Stimulated activated CD4-positive, alpha-beta T cell treated with anti-CD3 and anti-CD28 coated beads, Interleukin-4, amount 100 ng/mL, for 1 hour (primary cell): ENCODE data around the gene ALG3.

Experiments
- DNase-seq: peaks from one replicate; pipeline ENCODE4 v3.0.0-alpha.2; 2020

ALG3 gene

DNA sequence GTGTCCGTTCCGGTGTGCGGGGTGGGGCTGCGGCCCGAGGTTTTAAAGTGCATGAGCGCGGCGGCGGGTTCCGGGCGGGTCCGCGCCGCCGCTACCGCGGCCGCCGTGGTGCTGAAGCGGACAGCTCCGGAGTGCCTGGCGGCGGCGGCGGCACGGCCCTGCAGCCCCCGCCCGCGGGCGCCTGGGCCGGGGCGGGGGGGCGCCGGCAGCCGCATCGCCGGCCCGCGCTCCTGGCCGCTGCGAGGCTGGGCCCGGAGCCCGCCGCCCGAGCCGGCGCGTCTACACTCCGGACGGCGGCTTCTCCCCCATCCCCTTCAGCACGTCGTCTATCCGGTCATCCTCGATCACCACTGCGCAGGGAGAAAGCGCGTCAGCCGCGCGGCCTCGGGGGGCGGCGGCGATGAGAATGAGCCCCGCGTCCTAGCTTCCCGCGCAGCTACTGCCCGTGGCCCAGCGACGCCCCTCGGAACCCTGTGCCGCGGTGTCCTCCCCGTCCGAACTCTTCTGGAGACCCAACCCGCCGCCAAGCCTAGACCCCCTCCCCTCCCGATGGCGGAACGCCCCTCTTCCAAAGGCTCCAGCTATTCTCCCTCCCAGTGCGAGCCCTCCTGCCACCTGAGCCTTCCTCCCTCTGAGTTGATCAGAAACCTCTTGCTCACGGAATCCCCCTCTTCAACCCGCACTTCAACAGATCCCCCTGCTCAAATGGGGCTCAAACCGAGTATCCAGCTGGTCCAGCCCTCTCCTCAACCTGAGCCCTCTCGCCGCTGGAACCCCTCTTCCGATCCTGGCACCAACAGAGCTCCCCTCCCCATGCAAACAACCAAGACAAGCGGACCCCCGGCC, 11.3 kb upstream of the ALG3 start:
- DNase-seq, result peak; percentile 53

GRCh38 chr3:184259396-184259877, 10.7 kb upstream of the ALG3 start:
- DNase-seq, result no peak

- no peak for DNase-seq
These were observed 10.2 kb upstream of the ALG3 start for GRCh38 chr3:184258926-184259325.

DNA sequence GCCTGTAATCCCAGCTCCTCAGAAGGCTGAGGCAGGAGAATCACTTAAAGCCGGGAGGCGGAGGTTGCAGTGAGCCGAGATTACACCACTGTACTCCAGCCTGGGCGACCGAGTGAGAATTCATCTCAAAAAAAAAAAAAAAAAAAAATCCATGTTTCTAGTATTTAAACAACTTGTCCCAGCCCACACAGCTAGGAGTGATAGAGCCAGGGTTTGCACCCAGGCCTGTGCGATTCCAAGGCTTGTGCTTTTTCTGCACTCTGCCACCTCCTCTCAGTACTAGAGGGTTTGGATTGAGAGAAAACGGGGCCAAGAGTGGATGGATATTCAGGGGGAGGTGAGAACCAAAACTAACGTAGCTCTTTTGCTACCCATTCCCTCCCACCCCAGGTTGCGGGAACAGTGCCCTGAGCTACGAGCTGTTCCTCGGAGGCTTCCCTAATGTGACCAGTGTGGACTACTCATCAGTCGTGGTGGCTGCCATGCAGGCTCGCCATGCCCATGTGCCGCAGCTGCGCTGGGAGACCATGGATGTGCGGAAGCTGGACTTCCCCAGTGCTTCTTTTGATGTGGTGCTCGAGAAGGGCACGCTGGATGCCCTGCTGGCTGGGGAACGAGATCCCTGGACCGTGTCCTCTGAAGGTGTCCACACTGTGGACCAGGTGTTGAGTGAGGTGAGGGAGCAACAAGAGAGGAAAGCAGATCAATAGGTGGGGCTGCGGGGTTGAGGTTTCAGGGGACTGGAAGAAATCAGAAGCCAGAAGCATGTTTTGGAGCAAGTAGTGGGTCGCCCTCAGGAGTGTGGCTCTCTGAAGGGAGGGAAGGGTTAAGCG, 8.5 kb upstream of the ALG3 start:
- DNase-seq, result no peak

- DNase-seq, result peak; percentile 24
These were observed 6.7 kb upstream of the ALG3 start for GRCh38 chr3:184255291-184256039.

DNA sequence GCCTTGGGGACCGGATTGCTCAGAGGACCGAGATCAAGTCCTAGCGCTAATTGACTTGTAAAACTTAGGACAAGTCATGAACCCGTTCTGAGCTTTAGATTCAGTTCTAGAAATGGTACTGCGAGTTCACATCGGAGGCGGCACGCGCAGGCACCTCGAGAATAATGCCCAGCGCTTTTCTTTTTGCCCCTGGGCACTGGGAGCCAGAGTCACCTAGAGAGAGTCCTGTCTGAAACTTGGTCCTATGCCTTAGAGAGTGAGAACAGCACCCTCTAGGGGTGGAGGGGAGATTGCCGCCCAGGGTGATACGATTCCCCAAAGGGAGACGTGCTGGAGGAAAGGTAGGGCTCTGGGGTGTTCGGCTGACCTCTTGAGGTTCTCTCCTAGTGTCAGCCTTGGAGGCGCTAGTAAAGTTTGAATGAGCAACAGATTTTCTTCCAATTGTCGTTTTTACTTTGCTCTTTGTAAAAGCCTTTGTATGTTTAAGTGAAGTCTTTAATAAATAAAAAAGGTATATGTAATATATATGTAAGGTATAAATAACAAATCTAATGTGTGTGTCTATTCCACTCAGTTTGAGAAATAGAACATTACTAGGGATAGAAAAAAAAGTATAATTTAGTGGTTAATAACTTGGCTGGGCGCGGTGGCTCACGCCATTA, 1.5 kb upstream of the ALG3 start:
- peak; percentile 87 for DNase-seq

DNA sequence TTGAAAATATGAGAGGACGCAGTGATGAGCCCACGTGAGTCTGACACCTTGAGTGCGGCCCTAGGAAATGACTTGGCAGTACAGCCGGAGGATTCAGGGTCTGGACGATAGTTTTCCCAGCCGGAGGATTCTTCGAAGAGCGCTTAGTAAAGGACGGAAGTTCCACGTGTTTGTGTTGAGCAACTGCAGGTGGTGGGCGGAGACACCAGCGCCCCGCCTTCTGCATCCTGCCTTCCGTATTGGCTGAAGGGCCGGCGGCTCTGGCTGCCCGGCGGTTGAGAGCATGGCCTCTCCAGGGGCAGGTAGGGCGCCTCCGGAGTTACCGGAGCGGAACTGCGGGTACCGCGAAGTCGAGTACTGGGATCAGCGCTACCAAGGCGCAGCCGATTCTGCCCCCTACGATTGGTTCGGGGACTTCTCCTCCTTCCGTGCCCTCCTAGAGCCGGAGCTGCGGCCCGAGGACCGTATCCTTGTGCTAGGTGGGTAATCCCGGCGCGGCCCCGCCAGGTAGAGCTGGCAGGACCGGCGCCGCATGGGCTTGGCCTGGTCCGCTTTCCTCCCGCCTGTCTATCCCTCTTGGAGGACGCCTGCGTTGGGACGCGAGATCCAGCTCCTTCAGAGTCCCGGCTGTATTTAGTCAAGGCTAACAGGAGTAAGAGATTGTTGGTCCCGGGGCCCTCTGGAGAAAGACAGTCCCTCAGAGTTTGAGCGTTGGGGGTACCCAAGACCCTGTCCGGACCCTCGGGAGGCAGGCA, 827 bp upstream of the ALG3 start, which contains the start of gene EEF1AKMT4:
Gene EEF1AKMT4 (plus strand): TSS at position 261 of the 755 bp plus-strand sequence. CDS start 23 bp downstream, at position 284.
- DNase-seq, result peak; percentile 95

- no peak for DNase-seq
These were observed 6.5 kb downstream of the ALG3 start for GRCh38 chr3:184242297-184242685.

GRCh38 chr3:184241447-184242296, 7.1 kb downstream of the ALG3 start:
- DNase-seq, result no peak

GRCh38 chr3:184241141-184241446, 7.7 kb downstream of the ALG3 start:
- no peak for DNase-seq

GRCh38 chr3:184240384-184241140, 8.2 kb downstream of the ALG3 start:
- no peak for DNase-seq

GRCh38 chr3:184239708-184240107, 9.1 kb downstream of the ALG3 start:
- no peak for DNase-seq

DNA sequence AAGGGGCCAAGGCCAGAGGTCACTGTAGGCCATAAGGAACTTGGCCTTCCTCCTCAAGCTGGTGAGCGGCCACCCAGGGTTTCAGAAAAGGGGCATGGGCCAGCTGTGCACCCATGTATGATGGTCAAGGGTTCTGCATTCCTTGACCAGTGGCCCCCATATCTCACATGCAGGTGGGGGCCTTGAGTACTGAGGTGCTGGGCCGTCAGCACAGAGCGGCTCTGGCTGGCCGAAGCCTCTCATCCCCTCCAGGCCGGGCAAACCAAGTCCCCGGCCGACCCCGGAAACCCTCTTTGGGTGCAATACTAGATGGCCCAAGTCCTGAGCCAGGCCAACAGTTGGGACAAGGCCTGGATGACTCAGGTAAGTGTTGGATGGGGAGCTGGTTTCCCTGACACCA, 9.5 kb downstream of the ALG3 start:
- DNase-seq, result no peak

DNA sequence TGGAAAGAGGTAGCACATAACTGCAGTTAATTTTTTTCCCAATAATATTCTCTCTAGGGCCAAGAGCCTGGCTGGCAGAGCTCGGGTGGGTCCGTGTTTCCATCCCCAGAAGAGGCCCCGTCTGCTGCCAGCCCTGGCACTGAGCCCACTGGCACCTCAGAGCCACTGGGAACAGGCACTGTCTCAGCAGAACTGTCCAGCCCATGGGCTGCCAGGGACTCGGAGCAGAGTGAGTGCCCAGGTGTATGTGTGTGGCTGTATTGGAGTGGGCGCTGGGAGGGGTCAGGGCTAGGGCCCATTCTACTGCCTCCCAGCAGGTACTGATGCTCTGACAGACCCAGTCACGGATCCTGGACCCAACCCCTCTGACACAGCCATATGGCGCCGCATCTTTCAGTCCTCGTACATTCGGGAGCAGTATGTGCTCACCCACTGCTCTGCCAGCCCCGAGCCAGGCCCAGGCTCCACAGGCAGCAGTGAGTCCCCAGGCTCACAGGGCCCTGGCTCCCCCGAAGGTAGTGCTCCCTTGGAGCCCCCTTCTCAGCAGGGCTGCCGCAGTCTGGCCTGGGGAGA, 10.4 kb downstream of the ALG3 start:
- no peak for DNase-seq

- DNase-seq, result no peak
These were observed 11.0 kb downstream of the ALG3 start for GRCh38 chr3:184237807-184238206.

DNA sequence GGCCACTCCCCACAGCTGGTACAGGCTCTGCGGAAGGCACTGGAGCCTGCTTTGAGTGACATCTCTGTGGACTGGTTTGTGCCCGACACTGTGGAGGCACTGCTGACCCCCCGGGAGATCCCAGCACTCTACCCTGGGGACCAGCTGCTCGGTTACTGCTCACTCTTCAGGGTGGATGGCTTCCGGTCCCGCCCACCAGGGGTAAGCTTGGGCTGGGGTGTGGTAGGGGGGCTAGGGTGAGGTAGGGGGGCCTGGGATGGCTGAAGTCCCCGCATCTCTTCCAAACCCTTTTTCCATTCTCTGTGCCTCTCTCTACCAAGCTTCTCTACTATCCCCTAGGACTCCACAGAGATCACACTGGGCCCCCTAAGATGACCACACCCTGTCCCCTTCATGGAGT, 11.6 kb downstream of the ALG3 start:
- no peak for DNase-seq

GRCh38 chr3:184236636-184237035, 12.1 kb downstream of the ALG3 start:
- DNase-seq, result no peak

DNA sequence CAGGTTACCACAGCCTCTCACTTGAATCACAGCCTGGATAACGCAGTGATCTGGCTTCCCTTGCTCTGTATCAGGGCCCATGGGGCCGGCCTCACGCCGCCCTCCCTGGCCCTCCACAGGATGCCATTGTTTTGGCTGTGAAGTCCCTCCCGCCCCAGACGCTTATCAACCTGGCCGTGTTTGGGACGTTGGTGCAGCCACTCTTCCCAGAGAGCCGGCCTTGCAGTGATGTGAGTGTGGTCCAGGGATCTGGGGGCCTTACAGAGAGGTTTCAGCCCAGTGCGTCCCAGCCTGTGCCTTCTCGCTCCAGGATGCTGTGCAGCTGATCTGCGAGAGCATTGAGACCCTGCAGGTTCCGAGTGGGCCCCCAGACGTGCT, 12.7 kb downstream of the ALG3 start:
- no peak for DNase-seq

GRCh38 chr3:184235381-184236032, 13.3 kb downstream of the ALG3 start:
- DNase-seq, result no peak
